Fibroblast of pulmonary artery (primary cell): ENCODE measurements around the gene WDR54.
A peak's percentile ranks its signal among the peaks of the same experiment; 100 is the strongest.
"Not testable (repeated sequence)": the region's sequence is repeated elsewhere in the genome, so short reads cannot be mapped to it uniquely, and the experiment has no call there.

ENCODE experiments used
- DNase-seq: peaks from one replicate; pipeline ENCODE4 v3.0.0-alpha.2; 2010; ENCODE audit warnings: low read depth
- H3K4me3 ChIP-seq: replicated peaks from 2 replicates; pipeline ENCODE4 v1.5.1; 2011; ENCODE audit warnings: low read depth, mild to moderate bottlenecking, control low read depth, low read length, moderate library complexity
- CTCF ChIP-seq: IDR thresholded peaks from 2 replicates; pipeline ENCODE4 v1.5.1; 2011; ENCODE audit warnings: mild to moderate bottlenecking, control low read depth, low read length, inconsistent platforms; ENCODE audit errors: missing control alignments

The WDR54 gene

GRCh38 chr2:74439373-74439772 lies 17.8 kb downstream of the WDR54 start:
- H3K4me3 ChIP-seq: peak overlapping the region; percentile 68
- DNase-seq: no peak
- TF ChIP-seq CTCF: no peak

DNA sequence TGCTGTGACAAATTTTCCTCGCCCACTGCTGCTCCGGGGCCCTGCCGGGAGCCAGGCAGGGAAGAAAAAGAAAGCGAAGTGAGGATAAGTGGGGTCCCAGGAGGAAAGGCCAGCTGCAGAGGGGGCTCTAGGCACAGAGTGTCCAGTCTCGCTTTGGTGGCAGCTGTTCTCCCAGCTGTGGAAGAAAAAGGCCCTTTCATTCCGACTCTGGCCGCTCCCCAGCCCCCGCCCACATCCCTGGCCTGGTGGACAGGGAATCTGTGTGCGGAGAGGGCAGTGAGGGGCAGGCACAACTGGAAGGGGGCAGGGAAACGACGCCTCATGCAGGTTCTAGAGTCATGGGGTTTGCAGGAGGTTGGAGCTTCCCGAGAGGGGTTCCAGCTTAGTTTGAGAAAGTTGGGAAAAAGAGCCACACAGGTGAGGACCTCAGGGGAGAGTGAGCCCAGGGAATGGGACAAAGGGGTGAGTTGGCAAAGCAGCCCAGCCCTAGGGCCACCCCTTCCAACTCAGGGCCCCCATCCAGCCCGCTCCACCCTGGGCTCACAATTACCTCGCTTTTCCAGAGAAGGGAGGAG lies 18.4 kb downstream of the WDR54 start:
- no peak for TF ChIP-seq CTCF
- DNase-seq: peak; percentile 67
- H3K4me3 ChIP-seq: peak overlapping the region; percentile 68

- H3K4me3 ChIP-seq: peak overlapping the region; percentile 68
- peak; percentile 12 for TF ChIP-seq CTCF
- peak; percentile 86 for DNase-seq
Measured at GRCh38 chr2:74440378-74441169, 19.0 kb downstream of the WDR54 start.

- TF ChIP-seq CTCF: no peak
- no peak for DNase-seq
- H3K4me3 ChIP-seq: no peak overlapping the region
Measured at GRCh38 chr2:74441170-74441689, 19.7 kb downstream of the WDR54 start.

DNA sequence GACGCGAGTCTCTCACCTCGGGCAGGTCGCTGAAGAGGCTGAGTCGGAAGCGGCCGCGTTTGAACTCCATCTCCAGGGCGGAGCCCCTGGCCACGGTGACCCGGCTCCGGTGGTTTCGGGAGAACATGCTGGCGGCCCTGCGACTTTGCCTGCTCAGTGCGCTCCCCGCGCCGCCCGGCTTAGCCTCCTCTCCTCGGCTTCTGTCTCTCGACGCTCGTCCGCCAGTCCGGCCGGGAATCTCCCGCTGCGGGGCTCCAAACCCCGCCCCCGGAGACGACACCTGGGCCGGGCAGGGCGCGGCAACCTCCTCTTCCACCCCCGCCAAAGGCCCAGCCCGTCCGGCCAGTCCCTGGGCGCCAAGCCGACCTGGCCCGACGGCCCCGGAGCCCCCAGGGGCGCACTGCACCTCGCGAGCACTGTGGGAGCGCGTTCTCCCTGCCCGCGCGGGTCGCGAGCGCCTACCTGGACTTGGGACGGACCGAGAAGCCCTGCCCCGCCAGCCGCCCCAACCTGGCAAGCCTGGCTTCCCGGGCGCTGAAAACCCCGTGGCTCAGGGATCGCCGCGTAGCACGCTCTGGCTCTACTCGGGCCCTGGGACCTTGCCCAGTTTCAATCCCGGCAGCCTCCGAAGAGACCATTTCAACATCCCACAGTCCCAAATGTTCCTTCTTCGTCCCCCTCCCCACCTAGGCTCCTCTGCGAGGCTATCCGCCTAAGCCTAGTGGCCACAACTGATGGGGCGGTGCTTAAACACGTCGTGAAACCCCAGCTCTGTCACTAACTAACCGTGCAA lies 20.4 kb downstream of the WDR54 start, which contains the start of gene RTKN:
Gene RTKN, minus strand, starts transcription at position 248 of the 793 bp plus-strand sequence. Its CDS starts 121 bp downstream, at position 127.
- no peak for DNase-seq
- H3K4me3 ChIP-seq: peak within 1 kb of the TSS; percentile 68
- no peak for TF ChIP-seq CTCF

GRCh38 chr2:74442483-74443297 lies 21.2 kb downstream of the WDR54 start:
- DNase-seq, H3K4me3 ChIP-seq: not testable (repeated sequence)
